DOHH2 (cell line): ENCODE measurements around the gene MUC15.

Experiments
- H3F3A ChIP-seq: fragments of 200-600 bp; sonication (generic), shearing (Covaris generic); 2 replicates; pipeline ENCODE4 v1.6.0; 2016; ENCODE audit warnings: antibody characterized with exemption, mild to moderate bottlenecking; ENCODE audit not compliant: control insufficient read depth, insufficient read depth
- H3K27ac ChIP-seq: fragments of 200-600 bp; sonication (generic); 2 replicates; pipeline ENCODE4 v1.5.1; 2014; ENCODE audit warnings: low read depth, mild to moderate bottlenecking, low read length, moderate library complexity
- H3K27me3 ChIP-seq: fragments of 200-600 bp; sonication (generic); 2 replicates; pipeline ENCODE4 v1.6.1; 2014; ENCODE audit warnings: mild to moderate bottlenecking, low read length, mixed read lengths; ENCODE audit not compliant: control insufficient read depth
- H3K36me3 ChIP-seq: fragments of 200-600 bp; sonication (generic); 2 replicates; pipeline ENCODE4 v1.6.1; 2014; ENCODE audit warnings: mild to moderate bottlenecking, low read length, moderate library complexity, mixed read lengths; ENCODE audit not compliant: control insufficient read depth
- H3K4me1 ChIP-seq: fragments of 200-600 bp; sonication (generic); 2 replicates; pipeline ENCODE4 v1.6.1; 2014; ENCODE audit warnings: mild to moderate bottlenecking, low read length, mixed read lengths; ENCODE audit not compliant: control insufficient read depth
- H3K4me2 ChIP-seq: fragments of 200-600 bp; sonication (generic); 2 replicates; pipeline ENCODE4 v1.6.0; 2014; ENCODE audit warnings: mild to moderate bottlenecking, low read length, moderate library complexity
- H3K4me3 ChIP-seq: fragments of 200-600 bp; sonication (generic); 2 replicates; pipeline ENCODE4 v1.5.1; 2014; ENCODE audit warnings: mild to moderate bottlenecking, low read length, mixed read lengths
- H3K79me2 ChIP-seq: fragments of 200-600 bp; sonication (generic); 2 replicates; pipeline ENCODE4 v1.6.1; 2014; ENCODE audit warnings: mild to moderate bottlenecking, low read length, mixed read lengths; ENCODE audit not compliant: control insufficient read depth
- H3K9me2 ChIP-seq: fragments of 200-600 bp; sonication (generic); replicated peaks from 2 replicates; pipeline ENCODE4 v1.6.1; 2014; ENCODE audit warnings: mild to moderate bottlenecking, low read length, mixed read lengths; ENCODE audit not compliant: control insufficient read depth
- H3K9me3 ChIP-seq: fragments of 200-600 bp; sonication (generic); 2 replicates; pipeline ENCODE4 v1.6.1; 2014; ENCODE audit warnings: antibody characterized with exemption, low read length, mixed read lengths; ENCODE audit not compliant: control insufficient read depth, insufficient read depth
- H4K20me1 ChIP-seq: fragments of 200-600 bp; sonication (generic); 2 replicates; pipeline ENCODE4 v1.6.0; 2014; ENCODE audit warnings: low read depth, mild to moderate bottlenecking, antibody characterized with exemption, low read length, moderate library complexity; ENCODE audit not compliant: control insufficient read depth, insufficient read depth
- CTCF ChIP-seq: fragments of 200-600 bp; sonication (generic); IDR thresholded peaks from one replicate; pipeline ENCODE4 v1.5.1; 2014; ENCODE audit warnings: antibody characterized with exemption, mild to moderate bottlenecking, low read depth, low read length; ENCODE audit not compliant: poor library complexity, severe bottlenecking
- EZH2phosphoT487 ChIP-seq: fragments of 200-600 bp; sonication (generic); IDR thresholded peaks from 2 replicates; pipeline ENCODE4 v1.6.1; 2017; ENCODE audit warnings: borderline replicate concordance, mild to moderate bottlenecking, antibody characterized with exemption, low read length, moderate library complexity, mixed read lengths

Gene MUC15

GRCh38 chr11:26579683-26580082 lies 7.6 kb upstream of the MUC15 start:
- Histone ChIP-seq H3K4me1 (no peaks in the 10 kb centered on the region), H3K79me2 (no peaks in the 10 kb centered on the region), H3K4me3 (no peak overlapping the region), H3K9me3 (no peaks in the 10 kb centered on the region), H3F3A (no peaks in the 10 kb centered on the region), H3K27ac (no peak overlapping the region), H3K27me3 (no peaks in the 10 kb centered on the region), H4K20me1 (no peaks in the 10 kb centered on the region), H3K9me2 (no peaks in the 10 kb centered on the region), H3K36me3 (no peaks in the 10 kb centered on the region), H3K4me2 (no peak overlapping the region)
- TF ChIP-seq EZH2phosphoT487 (no peak), CTCF (no peak)

GRCh38 chr11:26578998-26579661 lies 7.1 kb upstream of the MUC15 start:
- Histone ChIP-seq H3F3A (no peaks in the 10 kb centered on the region), H3K9me3 (no peaks in the 10 kb centered on the region), H3K27ac (no peak overlapping the region), H3K4me2 (no peak overlapping the region), H3K4me1 (no peaks in the 10 kb centered on the region), H3K36me3 (no peaks in the 10 kb centered on the region), H3K4me3 (no peak overlapping the region), H3K27me3 (no peaks in the 10 kb centered on the region), H3K9me2 (no peaks in the 10 kb centered on the region), H4K20me1 (no peaks in the 10 kb centered on the region), H3K79me2 (no peaks in the 10 kb centered on the region)
- TF ChIP-seq EZH2phosphoT487: no peak
- TF ChIP-seq CTCF: no peak

GRCh38 chr11:26575946-26576345 lies 3.9 kb upstream of the MUC15 start:
- Histone ChIP-seq H3K27ac (no peak overlapping the region), H3K36me3 (no peaks in the 10 kb centered on the region), H3K79me2 (no peaks in the 10 kb centered on the region), H3K9me2 (no peaks in the 10 kb centered on the region), H3K4me2 (no peak overlapping the region), H3F3A (no peaks in the 10 kb centered on the region), H3K4me1 (no peaks in the 10 kb centered on the region), H4K20me1 (no peaks in the 10 kb centered on the region), H3K4me3 (no peak overlapping the region), H3K9me3 (no peaks in the 10 kb centered on the region), H3K27me3 (no peaks in the 10 kb centered on the region)
- TF ChIP-seq CTCF (no peak), EZH2phosphoT487 (no peak)
